ENCODE results near the gene TBC1D8. TPM values are rescaled to one million over a fixed set of nuclear protein-coding genes. Genes with fewer than 3 reads are reported as not detected.

The TBC1D8 gene
- total RNA-seq, 1 donor from 2014 or later: 16.3 TPM

- no peak overlapping the region for H3K4me3 Mint-ChIP-seq (ENCODE audit: unreplicated experiment)
- peaks cover 36% of the 10 kb centered on the region for H3K36me3 Mint-ChIP-seq (ENCODE audit: unreplicated experiment)
- H3K9me3 Mint-ChIP-seq (ENCODE audit: unreplicated experiment): no peaks in the 10 kb centered on the region
- H3K27me3 Mint-ChIP-seq (ENCODE audit: unreplicated experiment): no peaks in the 10 kb centered on the region
- TF ChIP-seq, protein P1, sequence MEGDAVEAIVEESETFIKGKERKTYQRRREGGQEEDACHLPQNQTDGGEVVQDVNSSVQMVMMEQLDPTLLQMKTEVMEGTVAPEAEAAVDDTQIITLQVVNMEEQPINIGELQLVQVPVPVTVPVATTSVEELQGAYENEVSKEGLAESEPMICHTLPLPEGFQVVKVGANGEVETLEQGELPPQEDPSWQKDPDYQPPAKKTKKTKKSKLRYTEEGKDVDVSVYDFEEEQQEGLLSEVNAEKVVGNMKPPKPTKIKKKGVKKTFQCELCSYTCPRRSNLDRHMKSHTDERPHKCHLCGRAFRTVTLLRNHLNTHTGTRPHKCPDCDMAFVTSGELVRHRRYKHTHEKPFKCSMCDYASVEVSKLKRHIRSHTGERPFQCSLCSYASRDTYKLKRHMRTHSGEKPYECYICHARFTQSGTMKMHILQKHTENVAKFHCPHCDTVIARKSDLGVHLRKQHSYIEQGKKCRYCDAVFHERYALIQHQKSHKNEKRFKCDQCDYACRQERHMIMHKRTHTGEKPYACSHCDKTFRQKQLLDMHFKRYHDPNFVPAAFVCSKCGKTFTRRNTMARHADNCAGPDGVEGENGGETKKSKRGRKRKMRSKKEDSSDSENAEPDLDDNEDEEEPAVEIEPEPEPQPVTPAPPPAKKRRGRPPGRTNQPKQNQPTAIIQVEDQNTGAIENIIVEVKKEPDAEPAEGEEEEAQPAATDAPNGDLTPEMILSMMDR (IDR thresholded peaks at IDR 0.05): no peak
- peaks cover 5% of the 10 kb centered on the region for H3K4me1 Mint-ChIP-seq (ENCODE audit: unreplicated experiment)
- no peak for DNase-seq (ENCODE audit: extremely low spot score, unreplicated experiment)
- no peak overlapping the region for H3K27ac Mint-ChIP-seq (ENCODE audit: unreplicated experiment)
Measured at GRCh38 chr2:100972452-100972851, 178.7 kb downstream of the TBC1D8 start.

DNA sequence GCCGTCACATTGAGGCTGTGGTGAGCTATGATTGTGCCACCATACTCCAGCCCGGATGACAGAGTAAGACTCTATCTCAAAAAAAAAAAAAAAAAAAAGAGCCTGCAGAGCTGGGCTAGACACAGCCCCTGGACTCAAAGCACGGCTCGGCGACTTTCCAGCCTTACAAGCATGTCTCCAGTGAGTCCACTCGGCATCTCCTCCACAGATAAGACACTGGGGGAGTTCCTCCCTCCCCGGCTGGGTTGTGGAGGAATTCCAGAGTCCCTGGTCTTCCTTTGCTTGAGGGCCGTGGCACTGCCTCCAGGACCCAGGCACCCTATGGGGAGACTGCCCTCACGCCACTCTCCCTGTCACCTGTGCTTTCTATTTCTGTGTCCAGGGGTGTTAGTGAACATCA, 180.0 kb downstream of the TBC1D8 start:
- H3K4me3 Mint-ChIP-seq (ENCODE audit: unreplicated experiment): no peak overlapping the region
- peaks cover 28% of the 10 kb centered on the region for H3K36me3 Mint-ChIP-seq (ENCODE audit: unreplicated experiment)
- DNase-seq (ENCODE audit: extremely low spot score, unreplicated experiment): no peak
- no peak overlapping the region for H3K27ac Mint-ChIP-seq (ENCODE audit: unreplicated experiment)
- H3K9me3 Mint-ChIP-seq (ENCODE audit: unreplicated experiment): no peaks in the 10 kb centered on the region
- TF ChIP-seq, protein P1 (IDR thresholded peaks at IDR 0.05): no peak
- no peaks in the 10 kb centered on the region for H3K27me3 Mint-ChIP-seq (ENCODE audit: unreplicated experiment)
- no peaks in the 10 kb centered on the region for H3K4me1 Mint-ChIP-seq (ENCODE audit: unreplicated experiment)

DNA sequence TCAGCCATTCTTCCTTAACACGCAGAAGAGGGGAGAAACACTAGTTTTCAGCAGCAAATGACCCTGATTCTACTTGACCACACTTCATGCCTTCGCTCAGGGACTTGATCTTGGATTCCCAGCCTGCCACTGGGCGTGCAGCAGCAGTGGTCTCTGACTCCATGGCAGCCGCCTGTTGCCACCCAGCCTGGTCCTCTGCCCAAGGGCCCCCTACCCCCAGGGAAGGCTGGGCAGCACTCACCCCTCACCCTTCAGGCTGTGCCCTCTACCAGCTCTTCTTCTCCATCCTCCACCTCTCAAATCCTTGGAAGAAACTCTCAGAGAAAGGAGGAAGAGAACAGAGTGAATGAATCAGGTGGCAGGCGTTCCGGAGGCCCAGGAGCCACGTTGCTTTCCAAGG, 181.2 kb downstream of the TBC1D8 start:
- Mint-ChIP-seq H3K36me3 (ENCODE audit: unreplicated experiment) (peaks cover 33% of the 10 kb centered on the region), H3K4me1 (ENCODE audit: unreplicated experiment) (no peaks in the 10 kb centered on the region), H3K9me3 (ENCODE audit: unreplicated experiment) (no peaks in the 10 kb centered on the region), H3K27me3 (ENCODE audit: unreplicated experiment) (no peaks in the 10 kb centered on the region), H3K27ac (ENCODE audit: unreplicated experiment) (no peak overlapping the region), H3K4me3 (ENCODE audit: unreplicated experiment) (no peak overlapping the region)
- no peak for DNase-seq (ENCODE audit: extremely low spot score, unreplicated experiment)
- TF ChIP-seq, protein P1 (IDR thresholded peaks at IDR 0.05): no peak

DNA sequence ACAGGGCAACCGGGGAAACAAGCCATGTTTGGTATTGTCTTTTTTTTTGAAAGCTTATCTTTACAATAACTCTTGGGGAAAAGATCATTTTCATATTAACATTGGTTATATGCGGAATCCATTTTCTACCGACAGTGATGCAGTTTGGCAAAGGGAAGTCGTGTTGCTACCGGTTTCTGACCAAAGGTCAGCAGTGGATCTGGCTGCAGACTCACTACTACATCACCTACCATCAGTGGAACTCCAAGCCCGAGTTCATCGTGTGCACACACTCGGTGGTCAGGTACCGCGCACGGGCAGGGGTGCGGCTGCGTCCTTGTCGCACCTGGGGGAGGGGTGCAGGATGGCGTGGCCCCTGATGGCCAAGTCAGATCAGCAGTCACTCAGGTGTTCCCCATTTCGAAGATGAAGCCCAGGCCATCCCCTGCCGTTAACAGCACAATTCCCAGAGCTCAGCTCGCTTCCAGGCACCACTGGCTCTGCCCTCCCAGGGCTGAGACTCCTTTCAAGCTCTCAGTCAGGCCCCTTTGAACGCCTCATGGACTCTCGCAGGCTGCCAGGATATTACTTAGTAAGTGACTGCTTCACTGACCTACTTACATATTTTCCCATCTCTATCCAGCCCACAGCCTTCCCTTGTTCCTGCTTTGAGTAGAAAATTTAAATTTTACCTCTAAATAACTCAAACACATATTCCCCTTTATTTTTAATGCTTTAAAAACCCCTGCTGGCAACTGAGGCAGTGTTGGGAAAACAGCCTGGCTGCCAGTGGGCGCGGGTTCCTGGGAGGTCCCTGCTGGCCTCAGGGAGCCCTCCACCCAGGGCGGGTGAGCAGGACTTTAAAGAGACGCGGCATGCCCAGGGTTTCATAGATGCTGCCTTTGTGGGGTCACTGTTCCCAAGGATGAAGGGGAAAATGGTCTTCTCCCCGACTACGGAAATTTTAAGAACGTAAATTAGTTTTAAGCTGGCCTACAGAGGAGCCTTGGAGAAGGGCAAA, 182.7 kb downstream of the TBC1D8 start:
- no peaks in the 10 kb centered on the region for H3K27me3 Mint-ChIP-seq (ENCODE audit: unreplicated experiment)
- peaks cover 27% of the 10 kb centered on the region for H3K36me3 Mint-ChIP-seq (ENCODE audit: unreplicated experiment)
- DNase-seq (ENCODE audit: extremely low spot score, unreplicated experiment): no peak
- H3K4me1 Mint-ChIP-seq (ENCODE audit: unreplicated experiment): no peaks in the 10 kb centered on the region
- no peak overlapping the region for H3K27ac Mint-ChIP-seq (ENCODE audit: unreplicated experiment)
- TF ChIP-seq, protein P1 (IDR thresholded peaks at IDR 0.05): no peak
- H3K4me3 Mint-ChIP-seq (ENCODE audit: unreplicated experiment): no peak overlapping the region
- no peaks in the 10 kb centered on the region for H3K9me3 Mint-ChIP-seq (ENCODE audit: unreplicated experiment)

DNA sequence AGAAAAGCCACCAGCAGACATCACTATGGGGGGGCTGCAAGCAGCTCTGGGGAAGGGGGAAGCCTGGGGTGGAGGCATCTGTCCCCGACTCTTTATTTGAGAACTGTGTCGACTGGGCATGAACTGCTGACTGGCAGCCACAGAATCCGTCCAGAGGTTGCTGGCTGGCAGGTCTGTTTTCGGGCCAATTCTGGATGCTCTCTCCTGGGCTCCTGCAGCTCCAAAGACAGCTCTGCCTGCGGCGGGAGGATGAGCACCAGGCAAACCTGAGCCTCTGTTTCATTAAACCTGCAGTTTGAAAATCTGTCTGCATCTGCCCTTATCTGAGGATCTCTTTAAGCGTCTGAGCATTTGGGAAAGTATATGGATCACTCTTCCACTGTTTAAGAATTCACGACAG, 183.5 kb downstream of the TBC1D8 start:
- DNase-seq (ENCODE audit: extremely low spot score, unreplicated experiment): no peak
- peaks cover 24% of the 10 kb centered on the region for H3K36me3 Mint-ChIP-seq (ENCODE audit: unreplicated experiment)
- H3K9me3 Mint-ChIP-seq (ENCODE audit: unreplicated experiment): no peaks in the 10 kb centered on the region
- no peak overlapping the region for H3K27ac Mint-ChIP-seq (ENCODE audit: unreplicated experiment)
- TF ChIP-seq, protein P1 (IDR thresholded peaks at IDR 0.05): no peak
- no peaks in the 10 kb centered on the region for H3K4me1 Mint-ChIP-seq (ENCODE audit: unreplicated experiment)
- H3K4me3 Mint-ChIP-seq (ENCODE audit: unreplicated experiment): no peak overlapping the region
- H3K27me3 Mint-ChIP-seq (ENCODE audit: unreplicated experiment): no peaks in the 10 kb centered on the region
